GM19351 (cell line): ENCODE data around the gene EXD3.

Experiments used
- ATAC-seq: cut with Tn5 transposase; IDR thresholded peaks from one replicate; pipeline ENCODE4 v1.9.1; 2021; ENCODE audit warnings: mild to moderate bottlenecking, moderate library complexity; ENCODE audit not compliant: unreplicated experiment

EXD3 gene

DNA sequence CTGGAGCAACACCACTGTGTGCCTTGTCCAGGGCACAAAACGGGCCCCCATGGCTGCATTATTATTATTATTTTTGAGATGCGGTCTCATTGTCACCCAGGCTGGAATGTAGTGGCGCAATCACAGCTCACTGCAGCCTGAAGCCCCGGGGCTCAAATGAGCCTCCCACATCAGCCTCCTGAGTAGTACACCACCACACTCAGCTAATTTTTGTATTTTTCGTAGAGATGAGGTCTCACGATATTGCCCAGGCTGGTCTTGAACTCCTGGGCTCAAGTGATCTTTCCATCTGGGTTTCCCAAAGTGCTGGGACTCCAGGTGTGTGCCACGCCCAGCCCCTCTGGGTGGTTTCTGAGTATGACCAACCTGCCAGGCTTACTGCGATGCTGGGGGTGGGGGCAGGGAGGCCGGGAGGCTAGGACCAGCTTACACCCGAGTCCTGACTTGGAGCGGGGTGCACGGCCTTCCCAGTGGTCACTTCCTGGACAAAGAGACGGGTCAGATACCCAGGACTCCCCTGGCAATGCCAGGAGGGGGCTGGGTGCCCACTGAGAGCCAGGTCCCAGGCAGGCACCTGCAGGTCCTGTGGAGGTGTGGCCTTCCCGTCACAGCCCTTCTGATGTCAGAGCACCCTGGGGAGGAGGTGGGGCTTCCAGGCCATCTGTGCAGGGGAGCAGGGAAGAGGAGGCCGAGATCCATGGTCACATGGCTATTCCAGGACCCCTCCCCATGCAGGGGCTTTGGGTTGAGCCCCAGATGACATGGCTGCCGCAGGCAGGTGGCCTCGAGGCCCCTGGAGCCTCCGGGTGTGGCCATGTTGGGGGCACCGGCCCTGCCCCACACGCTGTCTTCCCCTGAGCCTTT, 112.5 kb downstream of the EXD3 start:
- ATAC-seq: no peak

- ATAC-seq: no peak
Observed at GRCh38 chr9:137309368-137310188, 113.4 kb downstream of the EXD3 start.

DNA sequence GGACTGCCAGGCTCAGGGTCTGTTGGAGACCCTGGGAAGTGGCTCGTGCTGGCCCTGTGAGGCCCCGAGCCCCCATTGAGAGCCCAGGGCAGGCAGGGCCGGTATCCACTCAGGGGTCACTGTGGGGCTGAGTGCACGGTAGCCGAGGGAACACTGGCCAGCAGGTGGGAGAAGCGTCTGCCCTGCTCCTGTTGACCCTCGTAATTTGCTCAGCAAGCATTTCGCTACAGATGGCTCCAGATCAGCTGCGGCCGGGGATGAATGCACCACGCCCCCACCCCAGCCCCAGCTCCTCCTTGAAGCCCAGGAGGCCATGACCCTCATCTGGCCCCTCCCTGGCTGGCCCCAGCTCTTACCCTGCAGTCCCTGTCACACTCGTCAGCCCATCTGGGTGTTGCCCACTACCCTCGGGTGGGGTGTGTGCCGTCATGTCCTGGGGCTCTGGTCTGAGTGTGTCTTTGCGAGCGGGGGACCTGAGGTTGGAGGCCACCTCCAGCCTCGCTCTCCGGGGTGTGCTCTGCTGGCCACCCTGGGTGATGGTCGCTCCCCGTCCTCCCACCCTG, 114.8 kb downstream of the EXD3 start:
- ATAC-seq: no peak

DNA sequence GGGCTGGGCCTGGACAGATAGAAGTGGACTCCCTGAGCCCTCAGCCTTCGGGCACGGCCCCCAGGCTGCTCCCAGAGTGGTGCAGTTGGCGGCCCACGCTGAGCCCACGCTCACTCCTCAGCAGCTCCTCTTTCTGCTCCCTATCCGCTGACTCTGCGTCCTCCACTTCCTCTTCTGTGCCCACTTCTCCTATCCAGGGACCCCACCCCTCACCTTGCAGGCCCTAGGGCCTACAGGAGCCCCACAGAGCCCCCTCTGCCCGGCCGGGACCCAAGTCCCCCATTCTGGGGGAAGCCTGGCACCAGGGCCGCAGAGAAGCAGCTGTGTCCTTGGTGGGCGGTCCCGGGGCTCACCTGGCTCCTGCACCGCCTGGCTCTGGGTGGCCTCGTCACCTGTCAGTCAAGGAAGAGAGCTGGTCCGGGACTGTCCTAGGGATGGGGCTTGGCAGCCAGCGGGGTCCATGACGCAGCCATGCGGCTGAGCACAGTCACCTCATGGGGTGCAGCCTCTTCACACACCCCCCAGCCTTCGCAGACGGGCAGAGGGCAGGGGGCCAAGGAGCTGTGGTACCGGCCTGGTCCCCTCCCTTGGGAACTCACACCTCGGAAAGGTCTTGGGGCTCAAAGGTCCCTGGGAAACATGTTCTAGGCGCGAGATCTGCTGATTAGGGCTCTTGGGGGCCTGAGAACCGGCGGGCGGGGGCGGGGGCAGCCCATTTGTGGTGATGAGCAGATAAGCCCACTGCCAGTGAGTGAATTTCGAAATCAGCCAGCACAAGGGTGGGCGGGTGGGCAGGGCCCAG, 115.5 kb downstream of the EXD3 start:
- ATAC-seq: no peak

DNA sequence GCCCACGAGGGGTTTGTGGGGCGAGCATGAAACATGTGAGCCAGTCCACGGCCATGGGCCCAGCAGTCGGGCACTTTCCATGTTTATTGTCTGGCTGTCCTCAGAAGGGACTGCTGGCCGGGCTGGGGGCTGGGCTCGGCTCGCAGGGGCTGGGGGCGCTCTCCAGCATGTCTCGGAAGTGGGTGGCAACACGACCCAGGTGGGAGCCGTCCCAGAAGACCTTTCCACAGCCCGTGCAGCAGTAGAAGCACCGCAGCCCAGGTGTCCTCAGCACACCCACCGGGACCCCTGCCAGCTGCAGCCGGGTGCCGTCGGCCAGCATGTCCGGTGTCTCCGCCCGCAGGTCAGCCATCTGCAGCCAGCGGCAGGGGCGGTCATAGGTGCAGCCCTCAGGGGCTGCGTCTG, 116.1 kb downstream of the EXD3 start:
- ATAC-seq: no peak

DNA sequence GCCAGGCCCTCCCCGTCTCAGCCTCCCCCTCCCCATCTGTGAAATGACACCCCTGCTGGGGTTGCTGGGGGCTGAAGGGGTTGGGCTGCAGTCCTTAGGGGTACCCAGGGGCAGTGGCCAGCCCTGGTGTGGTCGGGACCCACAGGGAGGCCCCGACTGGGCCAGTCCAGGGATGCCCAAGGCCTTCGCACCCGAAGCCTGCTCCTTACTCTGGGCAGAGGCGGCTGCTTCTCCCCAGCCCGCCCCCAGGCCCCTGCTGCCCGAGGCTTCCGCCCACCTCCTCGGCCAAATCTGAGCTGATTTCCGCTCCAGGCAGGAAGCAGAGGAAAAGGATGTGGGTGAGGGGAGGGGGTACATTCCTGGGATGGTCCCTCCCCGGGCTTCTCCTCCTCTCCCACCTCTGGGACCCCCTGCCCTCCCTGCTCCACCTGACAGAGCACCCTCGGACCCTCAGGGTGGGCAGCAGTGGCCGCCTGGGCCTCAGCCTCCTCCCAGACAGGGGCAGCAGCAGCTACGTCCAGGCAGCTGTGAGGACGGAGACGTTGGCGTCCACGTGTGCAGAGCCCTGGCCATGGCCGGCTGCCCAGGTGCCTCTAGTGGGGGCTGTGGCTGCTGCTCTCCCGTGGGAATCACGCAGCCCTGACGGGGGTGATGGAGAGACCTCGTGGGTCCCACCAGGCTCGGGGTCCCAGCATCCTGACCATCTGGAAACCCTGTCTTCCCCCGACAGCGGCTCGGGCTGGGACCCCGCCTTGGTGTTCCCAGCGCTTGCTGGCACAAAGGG, 116.7 kb downstream of the EXD3 start:
- no peak for ATAC-seq

DNA sequence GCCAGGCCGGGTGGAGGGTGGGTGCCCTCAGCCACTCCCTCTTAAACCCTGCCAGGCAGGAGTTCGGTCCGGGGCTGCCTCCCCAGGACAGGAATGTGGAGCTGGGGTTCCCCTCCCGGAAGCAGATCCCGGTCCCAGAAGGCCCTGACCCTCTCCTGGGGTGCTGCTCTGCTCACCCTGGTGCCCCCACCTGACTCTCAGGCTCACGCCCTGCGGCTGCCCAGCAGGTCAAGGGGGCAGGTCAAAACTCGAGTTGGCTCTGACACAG, 117.2 kb downstream of the EXD3 start:
- no peak for ATAC-seq

GRCh38 chr9:137305060-137305797, 117.7 kb downstream of the EXD3 start:
- ATAC-seq: no peak

DNA sequence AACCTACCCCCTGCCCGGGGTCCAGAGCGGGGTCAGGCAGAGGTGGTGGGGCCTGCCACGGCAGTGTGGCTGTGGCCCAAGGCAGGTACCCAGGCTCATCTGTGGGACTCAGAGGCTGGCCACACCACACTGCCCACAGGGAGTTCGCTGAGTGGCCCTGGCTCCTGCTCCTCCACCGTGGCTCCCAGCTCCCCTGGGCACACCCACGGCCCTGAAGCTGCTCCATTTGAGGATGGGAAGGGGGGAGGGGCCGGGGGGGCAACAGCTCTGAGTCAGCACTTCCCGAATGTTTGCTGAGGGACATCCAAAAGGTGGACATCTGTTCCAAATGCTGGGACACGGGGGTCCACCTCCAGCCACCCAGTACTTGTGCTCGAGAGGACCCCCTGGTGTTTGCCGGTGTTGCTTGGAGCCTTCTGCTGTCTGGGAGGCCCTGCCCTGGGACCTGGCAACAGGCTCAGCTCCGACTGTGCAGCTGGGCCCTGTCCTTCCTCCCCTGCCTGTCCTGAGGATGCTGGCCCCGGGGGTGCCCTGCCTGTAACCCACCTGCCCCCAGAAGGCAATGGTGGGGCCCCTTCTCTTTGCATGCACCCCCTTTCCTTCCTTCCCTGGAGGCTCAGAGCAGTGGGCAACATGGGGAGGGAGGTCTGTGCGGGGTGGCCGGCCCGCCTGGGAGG, 118.4 kb downstream of the EXD3 start:
- ATAC-seq: no peak

- no peak for ATAC-seq
Observed at GRCh38 chr9:137303893-137304382, 119.0 kb downstream of the EXD3 start.

GRCh38 chr9:137303151-137303892, 119.6 kb downstream of the EXD3 start:
- no peak for ATAC-seq

DNA sequence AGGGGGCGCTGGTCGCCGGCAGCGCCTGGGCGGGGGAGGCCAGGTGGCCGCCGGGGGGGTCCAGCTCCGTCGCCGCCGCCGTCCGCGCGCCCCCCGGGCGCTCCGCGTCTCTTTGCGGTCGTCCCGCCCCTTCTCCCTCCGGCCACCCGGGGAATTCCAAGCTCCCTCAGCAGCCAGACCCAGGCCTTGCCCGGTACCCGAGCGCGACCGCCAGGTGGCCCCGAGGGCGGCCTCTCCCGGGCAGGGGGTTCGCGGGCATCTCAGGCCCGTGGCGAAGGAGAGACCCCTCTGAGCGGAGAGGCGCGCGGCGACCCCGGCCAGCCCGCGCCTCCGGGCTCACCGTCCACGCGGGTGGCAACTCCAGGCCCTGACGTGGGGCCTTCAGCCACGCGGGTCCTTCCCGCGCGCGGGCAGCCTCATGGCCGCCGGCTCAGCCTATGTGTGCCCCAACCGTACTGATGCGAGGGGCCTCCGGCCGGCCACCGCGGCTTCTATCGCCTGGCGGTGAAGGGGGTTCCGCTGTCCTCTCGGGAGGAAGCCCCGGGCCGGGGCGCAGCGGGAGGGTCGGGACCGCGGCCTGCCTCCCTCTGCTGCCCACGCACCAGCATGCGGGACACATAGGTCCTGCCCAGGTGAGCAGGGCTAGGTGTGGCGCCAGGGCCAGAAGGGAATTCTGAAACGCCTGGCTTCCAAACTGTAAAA, 120.4 kb downstream of the EXD3 start:
- peak; percentile 41 for ATAC-seq

- peak; percentile 78 for ATAC-seq
Observed at GRCh38 chr9:137302118-137302448, 120.9 kb downstream of the EXD3 start, which contains the start of gene NRARP. TSS of gene NRARP (minus strand) at chr9:137302271. CDS start at chr9:137301928, 343 bp downstream.

DNA sequence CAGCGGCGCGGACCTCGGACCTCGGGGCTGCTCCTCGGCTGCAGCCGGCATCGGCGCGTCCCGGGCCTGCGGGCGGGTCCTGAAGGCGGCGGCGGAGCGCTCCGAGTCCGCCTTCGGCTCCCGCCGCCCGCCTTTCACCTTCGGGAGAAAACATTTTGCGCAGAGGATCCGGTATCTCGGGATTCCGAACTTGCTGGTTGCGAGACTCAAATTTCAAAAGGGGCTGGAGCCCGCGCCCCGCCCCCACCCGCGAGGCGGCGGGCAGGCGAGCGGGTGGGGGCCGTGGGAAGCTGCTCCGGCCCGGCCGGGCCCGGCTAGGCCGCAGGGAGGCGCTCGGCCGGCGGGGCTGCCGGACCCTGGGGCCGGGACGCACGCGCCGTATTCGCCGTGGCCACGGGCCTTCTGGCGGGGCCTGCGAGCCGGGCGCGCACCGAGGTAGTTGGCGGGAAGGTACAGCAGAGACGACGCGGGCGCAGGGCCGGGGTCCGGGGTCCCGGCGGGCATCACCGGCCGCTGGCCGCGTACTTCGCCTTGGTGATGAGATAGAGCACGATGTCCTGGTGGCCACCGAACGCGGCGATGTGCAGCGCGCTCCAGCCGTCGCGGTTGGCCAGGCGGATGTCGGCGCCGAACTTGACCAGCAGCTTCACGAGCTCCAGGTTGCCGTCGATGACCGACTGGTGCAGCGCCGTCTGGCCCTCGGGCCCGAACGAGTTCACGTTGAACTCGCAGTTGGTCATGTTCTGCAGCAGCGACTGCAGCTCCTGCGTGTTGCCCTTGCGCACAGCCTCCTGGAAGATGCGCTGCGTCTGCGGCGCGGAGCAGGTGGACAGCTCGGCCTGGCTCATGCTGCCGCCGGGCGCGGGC, 121.6 kb downstream of the EXD3 start:
- peak; percentile 23 for ATAC-seq

DNA sequence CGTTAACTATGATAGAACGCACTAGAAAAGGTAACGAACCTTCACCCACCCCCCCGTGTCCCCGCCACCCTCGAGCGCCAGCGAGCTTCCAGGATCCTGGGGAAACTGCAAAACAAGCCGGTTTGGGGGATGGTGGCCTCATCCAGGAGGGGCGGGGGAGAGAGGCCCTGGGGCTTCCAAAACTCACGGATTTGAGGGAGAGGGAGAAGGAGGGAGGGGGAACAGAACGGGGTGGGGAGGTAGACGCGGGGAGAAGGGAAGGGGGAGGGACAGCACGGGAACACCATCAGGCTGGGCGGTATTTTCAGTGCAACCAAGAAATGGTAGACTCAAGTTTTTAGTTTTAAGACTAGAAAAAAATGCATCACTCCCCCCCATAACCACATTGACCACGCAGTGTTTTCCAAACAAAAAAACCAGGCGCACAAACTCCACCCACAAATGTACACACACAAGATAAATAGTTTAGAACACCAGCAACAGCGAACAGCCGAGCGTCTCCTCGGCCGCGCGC, 122.3 kb downstream of the EXD3 start:
- no peak for ATAC-seq

GRCh38 chr9:137299938-137300337, 123.0 kb downstream of the EXD3 start:
- no peak for ATAC-seq

DNA sequence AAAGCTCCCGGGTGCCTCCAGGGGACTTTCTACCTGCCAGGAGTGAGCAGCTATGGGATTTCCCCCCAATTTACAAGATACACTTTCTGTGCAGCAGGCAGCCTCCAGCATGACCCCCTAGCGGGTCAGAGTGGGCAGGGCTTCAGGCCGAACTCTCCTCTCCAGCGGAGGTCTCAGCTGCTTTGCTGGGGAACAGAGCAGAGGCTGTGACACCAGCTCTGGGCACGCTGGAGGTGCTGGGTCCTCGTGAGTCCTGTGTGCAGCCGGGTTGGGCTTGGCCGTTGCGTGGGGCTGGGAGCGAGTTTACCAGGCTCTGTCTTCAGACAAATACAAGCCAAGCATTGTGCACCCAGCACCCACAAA, 123.8 kb downstream of the EXD3 start:
- no peak for ATAC-seq
